ENCODE data around the gene INTS11. TPM values are rescaled to one million over a fixed set of nuclear protein-coding genes. Genes with fewer than 3 reads are reported as not detected.

INTS11 gene
- polyA plus RNA-seq, 3 donors = 92.8 to 117 (median 98.6) TPM

DNA sequence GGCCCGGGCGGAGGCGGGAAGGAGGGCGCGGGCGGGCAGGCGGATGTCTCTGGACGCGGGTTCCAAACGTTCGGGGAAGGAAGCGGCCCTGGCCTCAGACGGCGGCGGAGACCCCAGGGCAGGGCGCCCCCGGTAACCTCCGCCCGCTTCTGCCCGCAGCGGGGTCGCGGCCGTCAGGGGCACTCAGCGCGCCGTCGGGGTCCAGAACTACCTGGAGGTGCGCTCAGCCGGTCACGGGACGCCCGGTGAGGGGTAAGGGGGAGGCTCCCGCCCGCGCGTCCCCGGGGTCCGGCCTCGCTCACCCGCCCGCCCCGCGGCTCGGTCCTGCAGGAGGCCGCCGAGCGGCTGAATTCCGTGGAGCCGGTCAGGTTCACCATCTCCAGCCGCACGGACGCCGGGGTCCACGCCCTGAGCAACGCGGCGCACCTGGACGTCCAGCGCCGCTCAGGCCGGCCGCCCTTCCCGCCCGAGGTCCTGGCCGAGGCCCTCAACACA lies 15.7 kb downstream of the INTS11 start:
- WGBS, 3 donors = 1% methylated on average over 34 to 66 of the region's 66 CpGs
- no peak overlapping the region for H3K27ac ChIP-seq (ENCODE audit: low read depth, low read length)

DNA sequence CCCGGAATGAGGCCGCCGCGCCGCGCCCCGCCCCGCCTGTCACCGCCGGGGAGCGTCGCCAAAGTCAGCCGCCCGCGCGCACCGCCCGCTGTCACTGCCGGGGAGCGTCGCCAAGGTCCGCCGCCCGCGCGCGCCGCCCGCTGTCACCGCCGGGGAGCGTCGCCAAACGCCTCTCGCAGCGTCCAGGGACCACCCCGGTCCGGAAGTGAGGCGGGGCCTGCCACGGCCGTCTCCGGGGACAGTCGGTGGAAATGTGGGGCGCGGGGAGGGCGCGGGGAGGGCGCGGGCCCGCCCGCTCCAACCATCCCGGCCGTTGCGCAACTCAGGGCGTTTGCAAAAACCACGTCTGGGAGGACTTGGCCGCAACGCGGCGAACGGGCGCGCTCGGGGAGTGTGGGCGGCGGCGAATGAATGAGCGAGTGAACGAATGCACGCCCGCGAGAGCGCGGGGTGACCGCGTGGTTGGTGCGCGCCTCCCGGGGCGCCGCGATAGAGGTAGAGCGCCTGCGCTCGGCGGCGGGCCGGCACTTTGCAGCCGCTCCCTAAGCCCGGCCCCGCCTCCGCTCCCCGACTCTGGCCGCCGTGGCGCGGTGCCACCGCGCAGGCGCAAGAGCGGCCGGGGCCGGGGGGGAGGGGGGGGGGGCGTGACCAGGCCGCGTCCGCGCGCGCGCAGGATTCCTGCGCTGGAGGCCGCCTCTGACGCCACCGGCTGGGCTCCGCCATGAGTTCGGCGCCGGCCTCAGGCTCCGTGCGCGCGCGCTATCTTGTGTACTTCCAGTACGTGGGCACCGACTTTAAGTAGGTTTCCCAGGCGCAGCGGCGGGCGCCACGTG lies 16.3 kb downstream of the INTS11 start, which contains the start of the genes ACAP3 and PUSL1:
Gene ACAP3, minus strand, starts transcription at position 8 of the 833 bp plus-strand sequence. CDS start 115 bp downstream, outside the sequence.
Gene PUSL1, plus strand, starts transcription at position 675 of the 833 bp plus-strand sequence. Its CDS starts 47 bp downstream, at position 722.
- WGBS, 3 donors = 0 to 1% (median 0%) methylated on average over 79 to 126 of the region's 131 CpGs
- peak within 1 kb of the TSS; percentile 66 for H3K27ac ChIP-seq (ENCODE audit: low read depth, low read length)

DNA sequence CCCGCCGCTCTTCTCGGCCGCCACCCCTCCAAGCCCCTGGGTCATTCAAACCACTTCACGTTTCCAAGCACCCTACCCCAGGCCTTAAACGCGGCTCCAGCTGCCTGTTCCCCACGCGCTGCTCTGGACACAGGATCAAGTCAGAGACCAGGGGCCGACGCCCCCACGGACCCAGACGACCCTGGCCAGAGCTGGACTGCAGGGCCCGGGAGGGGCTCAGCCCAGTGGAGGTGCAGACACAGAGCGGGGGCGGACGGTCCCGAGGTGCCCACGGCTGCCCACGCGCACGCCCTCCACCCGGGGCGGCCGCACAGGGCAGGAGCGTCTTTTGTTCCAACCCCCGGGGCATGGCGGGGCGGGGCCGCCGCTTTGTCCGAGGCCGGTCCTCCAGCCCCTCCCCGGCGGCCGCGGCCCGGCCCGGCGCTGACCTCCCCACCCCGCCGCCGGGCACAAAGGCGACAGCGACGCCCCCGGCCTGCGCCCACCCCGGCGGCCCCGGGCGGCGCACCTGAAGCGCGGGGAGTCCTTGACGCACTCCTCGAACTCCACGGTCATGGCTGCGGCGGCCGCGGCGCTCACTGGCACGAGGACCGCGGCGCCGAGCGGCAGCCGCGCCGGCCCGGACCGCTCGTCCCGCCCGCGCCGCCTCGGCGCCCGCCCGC lies 17.1 kb downstream of the INTS11 start:
- no peak overlapping the region for H3K27ac ChIP-seq (ENCODE audit: low read depth, low read length)
- 1% methylated on average over 36 to 69 of the region's 83 CpGs for WGBS, 3 donors

DNA sequence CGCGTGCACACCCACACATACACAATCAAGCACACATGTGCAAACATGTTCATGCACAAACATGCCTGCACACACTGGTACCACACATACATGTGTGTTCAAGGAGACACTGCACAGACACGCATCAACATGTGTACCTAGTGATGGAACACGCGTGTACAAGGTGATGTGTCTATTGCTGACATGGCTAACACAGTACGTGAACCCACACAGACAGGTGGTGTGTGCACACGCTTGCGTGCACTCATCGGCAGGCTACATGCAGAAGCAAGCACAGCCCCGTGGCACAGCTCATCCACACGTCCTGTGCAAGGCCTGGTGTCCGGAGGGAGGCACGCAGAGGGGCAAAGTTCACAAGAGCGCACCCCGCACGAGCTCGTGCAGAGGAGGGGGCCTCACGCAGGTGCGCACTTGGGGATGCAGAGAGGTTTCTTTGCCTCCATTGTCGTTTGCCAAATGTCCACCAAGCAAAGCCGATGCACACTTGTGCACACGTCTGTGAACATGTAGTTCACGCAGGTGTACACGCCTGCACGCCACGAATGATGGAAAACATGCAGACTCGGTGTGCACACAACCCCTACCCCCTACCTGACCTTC lies 17.7 kb downstream of the INTS11 start:
- H3K27ac ChIP-seq (ENCODE audit: low read depth, low read length) = no peak overlapping the region
- 31 to 39% (median 34%) methylated on average over 27 of the region's 27 CpGs for WGBS, 3 donors

DNA sequence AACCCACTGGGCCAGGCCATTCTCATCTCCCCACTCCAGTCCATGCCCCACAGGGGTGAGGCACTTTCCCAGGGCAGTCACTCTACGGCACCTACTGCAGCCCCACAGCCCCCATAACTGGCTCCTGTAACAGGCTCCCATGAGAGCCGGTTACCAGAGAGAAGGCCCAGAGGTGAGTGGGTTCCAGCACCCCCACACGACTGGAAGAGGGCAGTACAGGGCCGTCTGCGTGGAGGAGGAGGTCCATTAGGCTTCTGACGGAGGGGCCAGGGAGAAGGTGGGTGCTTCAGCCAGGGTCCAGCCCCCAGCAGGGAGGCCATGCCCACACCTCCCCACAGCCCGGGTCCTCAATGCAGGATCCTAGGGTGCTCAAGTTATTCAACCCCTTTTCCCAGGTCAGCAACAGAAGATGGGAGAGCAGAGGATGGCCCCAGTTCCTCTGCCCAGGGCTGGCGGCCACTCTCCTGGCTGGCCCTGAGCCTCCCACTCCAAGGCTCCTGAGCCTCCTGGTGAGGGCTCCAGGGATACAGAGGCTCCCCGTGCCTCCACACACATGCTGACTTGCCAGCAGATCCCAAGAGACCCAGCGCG lies 18.3 kb downstream of the INTS11 start:
- 28 to 43% (median 32%) methylated on average over 11 of the region's 11 CpGs for WGBS, 3 donors
- H3K27ac ChIP-seq (ENCODE audit: low read depth, low read length) = no peak overlapping the region

DNA sequence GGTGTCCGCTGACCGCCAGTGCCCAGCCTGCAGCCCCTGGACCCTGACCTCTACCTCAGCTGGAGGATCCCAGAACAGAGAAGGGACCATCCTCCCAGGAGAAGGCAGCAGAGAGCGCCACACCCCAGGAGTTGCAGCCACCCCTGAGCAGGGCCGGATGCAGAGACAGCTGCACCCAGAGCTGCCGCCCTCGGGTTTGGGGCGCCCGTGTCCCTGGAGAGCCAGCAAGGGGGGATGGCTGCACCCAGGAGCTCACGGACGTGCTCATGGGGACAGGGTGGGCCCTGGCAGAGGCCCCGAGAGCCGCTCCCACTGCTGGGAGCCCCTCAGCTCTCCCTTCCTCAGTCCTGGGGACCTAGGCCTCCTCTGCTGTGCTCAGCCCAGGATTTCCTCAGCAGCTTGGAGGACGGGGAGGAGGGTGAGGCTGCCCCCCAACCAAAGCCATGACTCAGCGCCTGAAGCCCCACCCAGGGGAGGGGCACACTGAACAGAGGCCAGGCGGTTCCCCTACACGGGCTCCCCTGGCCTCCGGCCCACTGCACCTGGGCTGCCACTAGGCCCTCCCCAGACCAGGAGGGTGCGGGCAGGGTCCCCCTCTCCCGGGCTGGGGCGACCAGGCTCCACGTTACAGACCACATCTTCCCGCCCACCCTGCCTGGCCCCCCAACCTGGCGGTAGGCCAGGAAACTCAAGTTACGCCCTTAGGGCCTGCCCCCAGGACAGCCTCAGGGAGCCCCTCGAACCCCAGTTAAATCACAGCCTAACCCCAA lies 19.0 kb downstream of the INTS11 start:
- 15 to 50% (median 15%) methylated on average over 23 to 25 of the region's 25 CpGs for WGBS, 3 donors
- H3K27ac ChIP-seq (ENCODE audit: low read depth, low read length) = no peak overlapping the region

DNA sequence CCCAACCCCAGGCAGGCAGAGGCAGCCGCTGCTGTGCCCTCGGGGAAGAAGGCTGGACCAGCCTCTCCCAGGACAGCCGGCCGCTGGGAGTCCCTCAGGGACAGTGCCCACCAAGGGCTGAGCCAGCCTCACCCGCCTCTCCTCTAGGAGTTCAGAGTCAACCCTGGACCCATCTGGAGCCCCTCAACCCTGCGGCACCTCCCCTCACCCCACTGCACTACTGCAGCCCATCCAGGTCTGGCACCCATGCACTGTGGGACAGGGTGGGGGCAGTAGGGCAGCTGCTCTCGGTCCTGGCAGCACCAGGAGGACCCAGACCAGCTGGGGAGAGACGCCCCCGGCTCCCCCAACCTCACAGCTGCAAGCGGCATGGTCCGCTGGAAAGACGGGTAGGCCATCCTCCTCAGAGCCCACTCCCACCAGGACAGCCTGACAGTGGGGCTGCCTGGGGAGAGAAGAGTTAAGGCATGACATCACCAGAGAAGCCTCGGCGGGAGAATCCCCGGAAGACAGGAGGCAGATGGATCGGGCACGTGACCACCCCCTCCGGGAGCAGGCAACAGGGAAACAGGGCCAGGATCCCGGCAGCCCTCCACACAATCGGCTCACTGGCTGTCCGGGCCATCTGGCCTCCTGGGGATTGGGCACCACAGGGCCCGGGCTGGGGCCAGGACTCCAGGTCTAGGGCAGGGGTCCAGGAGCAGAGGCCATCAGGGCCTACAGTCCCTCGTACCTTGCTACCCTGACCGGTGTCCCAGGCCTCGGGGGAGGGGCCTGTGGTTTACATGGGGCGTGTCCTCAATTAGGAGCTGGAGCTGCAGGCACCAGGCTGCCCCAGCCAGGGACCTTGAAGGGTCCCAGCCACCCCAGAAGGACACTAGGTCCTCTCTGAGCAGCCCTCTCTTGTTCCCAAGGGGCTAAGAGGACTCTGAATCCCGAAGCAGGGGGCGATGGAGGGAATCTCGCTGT lies 19.8 kb downstream of the INTS11 start:
- H3K27ac ChIP-seq (ENCODE audit: low read depth, low read length) = no peak overlapping the region
- WGBS, 3 donors = 32 to 59% (median 32%) methylated on average over 28 to 29 of the region's 29 CpGs

DNA sequence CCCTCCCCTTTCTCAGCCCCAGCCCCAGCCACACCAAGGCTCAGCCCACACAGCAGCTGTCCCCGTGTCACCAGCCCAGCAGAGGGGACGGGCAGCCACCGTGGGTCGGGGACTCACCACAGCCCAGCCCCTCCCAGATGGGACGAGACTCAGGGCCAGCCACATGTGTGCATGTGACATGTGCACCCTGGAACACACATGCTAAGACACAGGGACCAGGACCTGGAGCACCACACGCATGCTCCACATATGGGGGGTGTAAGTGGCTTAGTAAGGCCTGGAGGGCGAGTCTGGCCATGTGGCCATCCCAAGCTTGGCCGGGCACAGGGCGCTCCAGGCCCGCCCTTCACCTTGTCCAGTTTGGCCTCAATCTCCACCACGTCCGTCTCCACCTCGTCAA lies 20.7 kb downstream of the INTS11 start:
- 74 to 84% (median 75%) methylated on average over 13 of the region's 13 CpGs for WGBS, 3 donors
- no peak overlapping the region for H3K27ac ChIP-seq (ENCODE audit: low read depth, low read length)

DNA sequence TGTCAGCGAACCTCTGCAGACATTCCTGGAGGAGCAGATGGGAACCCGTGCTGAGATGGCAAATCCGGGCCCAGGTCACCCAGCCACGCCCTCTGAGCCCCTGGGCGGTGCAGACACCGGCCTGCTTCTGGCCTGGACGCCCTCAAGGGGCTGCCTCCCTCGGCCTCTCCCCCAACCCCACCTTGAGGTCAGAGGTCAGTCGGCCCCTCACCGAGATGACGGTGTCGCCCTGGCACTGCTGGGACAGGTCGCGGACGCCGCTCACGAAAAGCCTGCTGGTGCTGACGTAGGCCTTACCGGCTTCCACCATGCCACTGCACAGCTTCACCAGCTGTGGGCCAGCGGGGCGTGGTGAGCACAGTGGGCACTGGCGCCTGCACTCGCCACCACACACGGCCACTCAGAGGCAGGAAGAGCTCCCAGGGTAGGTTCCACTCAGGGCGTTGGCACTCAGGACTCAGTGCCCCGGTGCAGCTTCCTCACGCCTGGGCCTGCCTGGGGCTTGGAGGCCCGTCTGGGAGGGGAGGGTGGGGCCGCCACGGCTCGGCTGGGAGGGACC lies 21.4 kb downstream of the INTS11 start:
- no peak overlapping the region for H3K27ac ChIP-seq (ENCODE audit: low read depth, low read length)
- 78 to 90% (median 79%) methylated on average over 29 to 31 of the region's 31 CpGs for WGBS, 3 donors

DNA sequence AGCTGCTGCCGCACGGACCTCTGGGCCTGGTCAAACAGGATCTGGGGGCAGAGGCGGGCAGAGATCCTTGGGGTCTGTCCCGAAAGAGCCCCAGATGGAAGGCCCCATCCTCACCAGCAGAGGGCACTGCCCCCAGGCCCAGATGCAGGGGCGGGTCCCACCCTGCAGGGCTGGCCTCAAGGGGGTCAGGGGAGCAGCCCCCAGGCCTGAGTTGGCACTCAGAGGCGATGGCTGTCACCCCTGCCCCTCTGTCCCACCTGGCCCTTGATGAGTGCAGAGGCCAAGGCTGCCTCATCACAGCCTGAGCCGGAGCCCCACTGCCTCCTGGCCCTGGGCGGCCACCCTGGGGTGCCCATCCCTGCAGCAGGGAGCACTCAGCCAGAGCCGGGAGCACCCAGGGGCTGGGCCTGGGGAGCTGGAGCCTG lies 22.4 kb downstream of the INTS11 start:
- 90 to 96% (median 95%) methylated on average over 9 of the region's 9 CpGs for WGBS, 3 donors
- H3K27ac ChIP-seq (ENCODE audit: low read depth, low read length) = no peak overlapping the region

DNA sequence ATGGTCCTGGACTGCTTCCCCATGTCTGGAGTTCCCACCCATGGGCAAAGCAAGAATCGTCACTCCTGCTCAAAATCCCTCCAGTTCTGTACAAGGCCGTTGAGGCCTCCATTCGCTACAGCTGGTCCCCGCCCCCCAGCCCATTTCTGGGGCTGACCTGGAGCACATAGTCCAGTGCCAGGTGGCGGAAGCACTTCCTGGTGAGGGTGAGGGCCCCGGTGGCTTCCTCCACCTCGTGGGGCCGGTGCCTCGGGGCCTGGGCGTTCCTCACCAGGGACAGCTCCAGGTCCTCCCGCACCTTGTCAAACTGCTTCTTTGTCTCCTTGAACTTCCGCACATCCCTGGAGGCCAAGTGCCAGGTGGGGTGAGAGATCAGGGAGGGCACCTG lies 24.1 kb downstream of the INTS11 start:
- 84 to 90% (median 87%) methylated on average over 12 of the region's 12 CpGs for WGBS, 3 donors
- no peak overlapping the region for H3K27ac ChIP-seq (ENCODE audit: low read depth, low read length)

DNA sequence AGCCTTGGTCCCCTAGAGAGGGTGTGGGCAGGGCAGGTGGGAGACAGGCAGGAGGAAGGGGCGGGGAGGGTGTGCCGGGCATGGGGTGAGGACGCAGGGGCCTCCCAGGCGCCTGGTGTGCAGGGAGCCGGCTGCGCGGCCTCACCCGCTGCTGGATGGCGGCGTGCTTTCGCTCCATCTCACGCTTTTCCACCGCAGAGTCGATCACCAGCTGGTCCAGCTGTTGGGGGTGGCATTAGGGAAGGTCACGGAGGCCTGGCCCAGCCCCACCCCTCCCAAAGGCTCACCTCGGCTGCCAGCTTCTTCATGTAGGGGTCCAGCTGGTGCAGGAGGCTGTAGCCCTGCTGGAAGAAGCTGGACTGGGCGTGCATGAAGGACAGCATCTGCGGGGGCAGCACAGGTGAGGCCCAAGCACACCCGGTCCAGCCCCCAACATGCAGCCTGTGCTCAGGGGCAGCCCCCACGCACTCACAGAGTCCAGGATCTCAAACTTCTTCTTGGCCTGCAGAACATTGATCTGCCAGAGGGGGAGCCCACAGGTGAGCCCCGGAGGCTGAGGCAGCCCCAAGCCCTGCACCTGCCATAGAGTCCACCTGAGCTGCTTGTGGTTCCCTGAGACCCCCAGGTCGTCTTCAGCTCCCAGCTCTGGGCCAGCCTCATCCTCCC lies 24.6 kb downstream of the INTS11 start:
- no peak overlapping the region for H3K27ac ChIP-seq (ENCODE audit: low read depth, low read length)
- WGBS, 3 donors = 86 to 88% (median 88%) methylated on average over 22 of the region's 22 CpGs

DNA sequence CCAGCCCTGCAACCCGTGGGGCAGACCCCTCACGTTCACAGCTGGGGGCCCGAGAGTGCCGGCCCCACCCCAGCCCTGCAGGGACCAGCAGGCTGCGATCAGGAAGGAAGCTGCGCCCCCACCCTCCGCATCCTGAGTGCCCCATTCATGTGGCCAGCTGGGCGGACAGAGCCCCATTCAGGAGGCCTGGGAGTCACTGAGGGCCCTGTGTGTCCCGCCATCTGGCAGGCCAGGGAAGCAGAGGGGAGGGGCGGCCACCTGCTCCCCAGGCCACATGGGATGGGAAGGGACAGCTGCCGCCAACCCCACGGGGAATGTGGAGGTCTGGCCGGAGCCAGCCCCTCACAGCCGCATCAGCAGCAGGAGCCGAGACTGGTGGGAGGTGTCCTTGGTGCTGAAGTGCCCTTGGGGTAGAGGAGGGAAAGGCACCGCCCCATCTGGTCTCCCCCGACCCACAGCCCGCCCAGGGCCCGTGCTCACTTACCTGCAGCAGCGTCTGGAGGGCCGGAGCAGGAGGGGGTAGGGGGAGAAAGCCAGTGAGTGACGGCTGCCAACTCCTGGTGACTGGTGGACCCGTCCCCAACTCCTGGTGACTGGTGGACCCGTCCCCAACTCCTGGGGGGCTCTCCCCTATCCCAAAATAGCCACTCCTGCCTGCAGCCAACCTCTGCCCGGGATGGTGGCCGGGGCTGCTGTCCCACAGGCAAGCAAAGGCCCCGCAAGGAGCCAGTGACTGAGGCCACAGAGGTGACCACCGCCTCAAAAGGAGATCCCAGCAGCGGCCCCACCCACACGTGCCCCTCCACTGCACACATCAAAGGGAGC lies 25.4 kb downstream of the INTS11 start:
- H3K27ac ChIP-seq (ENCODE audit: low read depth, low read length) = no peak overlapping the region
- WGBS, 3 donors = 61 to 76% (median 71%) methylated on average over 25 to 30 of the region's 30 CpGs

DNA sequence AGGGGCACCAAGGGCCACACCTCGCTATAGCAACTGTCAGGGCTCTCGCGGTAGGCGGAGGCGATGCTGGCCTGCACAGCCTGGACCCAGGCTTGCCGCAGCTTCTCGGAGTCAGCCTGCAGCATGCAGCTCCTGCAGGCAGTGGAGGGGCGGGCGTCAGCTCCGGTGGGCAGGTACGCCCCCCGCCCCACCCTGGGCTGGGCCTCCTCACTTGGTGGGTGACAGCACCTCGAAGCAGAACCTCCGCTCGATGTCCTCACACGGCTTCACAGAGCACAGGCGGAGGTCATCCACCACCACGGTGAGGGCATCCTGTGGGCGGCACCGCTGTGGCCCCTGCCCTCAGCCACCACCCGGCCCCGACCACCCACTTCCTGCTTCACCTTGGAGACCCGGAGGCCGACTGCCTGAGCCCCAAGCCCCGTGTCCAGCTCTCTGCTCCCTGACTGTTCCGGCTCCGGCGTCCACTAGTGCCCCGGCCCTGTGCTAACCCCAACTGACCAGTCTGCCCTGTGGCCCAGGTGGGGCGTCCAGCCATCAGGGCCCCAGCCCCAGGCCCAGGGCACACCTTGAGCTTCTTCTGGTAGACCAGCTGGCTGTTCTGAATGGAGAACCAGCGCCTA lies 26.5 kb downstream of the INTS11 start:
- whole genome bisulfite sequencing, 3 donors = 91 to 94% (median 93%) methylated on average over 25 to 31 of the region's 31 CpGs
- H3K27ac ChIP-seq (ENCODE audit: low read depth, low read length) = no peak overlapping the region
